C1 segment of cervical spinal cord (tissue), 14 donors: ENCODE data around the gene HOXA6.

Experiments
- DNase-seq, 14 donors: peaks; one replicate each; lab custom pipeline; 2025; lab: John Stamatoyannopoulos, UW

HOXA6 gene

DNA sequence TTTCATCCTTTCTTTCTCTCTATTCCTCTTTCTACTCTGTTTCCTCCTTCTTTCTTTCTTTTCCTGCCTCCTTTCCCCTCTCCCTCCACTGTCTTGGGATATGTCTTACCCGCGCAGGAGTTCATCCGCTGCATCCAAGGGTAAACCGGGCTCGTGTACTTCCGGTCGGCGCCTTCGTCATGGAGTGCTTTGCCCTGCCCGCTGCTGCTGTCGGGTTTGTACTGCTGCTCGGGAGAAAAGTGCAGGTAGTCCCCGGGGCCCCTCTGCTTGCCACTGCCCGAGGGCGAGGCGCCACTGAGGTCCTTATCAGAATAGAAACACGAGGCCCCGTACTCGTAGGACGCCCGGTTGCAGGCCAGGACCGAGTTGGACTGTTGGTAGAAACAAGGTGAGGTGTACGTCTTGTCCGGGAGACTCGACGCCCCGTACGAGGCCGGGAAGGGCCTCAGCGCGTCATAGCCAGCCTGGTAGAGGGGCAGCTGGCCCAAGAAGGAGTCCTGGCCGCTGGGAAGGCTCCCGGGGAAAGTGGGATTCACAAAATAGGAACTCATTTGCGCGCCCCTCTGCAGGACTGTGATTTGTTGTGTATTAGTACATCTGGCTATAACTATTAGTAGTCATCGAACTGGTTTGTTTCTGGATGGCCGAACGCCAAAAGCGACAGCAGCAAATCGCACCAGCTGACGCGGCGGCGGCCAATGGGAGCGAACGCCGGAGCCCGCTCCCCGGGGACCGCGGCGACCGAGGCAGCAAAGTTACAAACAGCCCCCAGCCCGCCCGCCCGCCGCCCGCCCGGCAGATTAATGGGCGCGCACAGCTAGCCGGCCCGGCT, at the start of gene HOXA6:
Gene HOXA6, minus strand, starts transcription at position 576 of the 832 bp plus-strand sequence. Its CDS starts 25 bp downstream, at position 551.
- DNase-seq: peak in 8 of 14 donors; percentile 43 to 82 (median 66)

GRCh38 chr7:27196287-27196767, 48.8 kb upstream of the HOXA6 start:
- DNase-seq: peak in 8 of 14 donors; percentile 8 to 66 (median 37)

DNA sequence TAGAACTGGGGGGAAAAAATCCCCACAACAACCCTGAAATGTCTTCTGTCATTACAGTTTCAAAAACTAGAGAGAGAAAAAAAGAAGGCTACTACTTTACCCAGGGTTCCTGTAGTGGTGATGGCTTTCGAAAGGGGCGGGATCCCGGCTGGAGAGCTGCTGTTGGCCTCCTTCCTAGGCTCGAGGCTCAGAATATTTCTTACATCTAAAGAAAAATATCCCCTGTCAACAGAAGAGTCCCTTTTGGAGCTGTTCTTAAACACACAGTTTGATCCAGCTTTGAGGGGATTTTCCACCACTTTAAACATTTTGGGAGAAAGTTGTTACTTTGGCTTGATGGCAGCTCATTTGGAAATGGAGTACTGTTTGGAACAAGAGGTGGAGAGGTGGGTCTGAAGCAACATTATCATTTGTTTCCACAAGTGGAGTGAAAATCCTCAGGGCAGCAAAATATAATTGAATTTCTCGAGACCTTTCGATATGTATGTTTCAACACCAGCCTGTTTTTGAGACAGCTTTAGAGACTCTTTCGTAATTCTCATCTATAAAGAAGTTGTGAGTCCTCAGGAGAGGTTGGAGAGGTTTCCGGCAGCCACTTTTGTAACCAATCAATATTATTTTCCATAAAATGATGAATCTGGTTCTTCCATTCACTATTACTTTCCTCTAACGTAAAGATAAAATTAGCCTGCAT, 47.3 kb upstream of the HOXA6 start:
- DNase-seq: no peak

DNA sequence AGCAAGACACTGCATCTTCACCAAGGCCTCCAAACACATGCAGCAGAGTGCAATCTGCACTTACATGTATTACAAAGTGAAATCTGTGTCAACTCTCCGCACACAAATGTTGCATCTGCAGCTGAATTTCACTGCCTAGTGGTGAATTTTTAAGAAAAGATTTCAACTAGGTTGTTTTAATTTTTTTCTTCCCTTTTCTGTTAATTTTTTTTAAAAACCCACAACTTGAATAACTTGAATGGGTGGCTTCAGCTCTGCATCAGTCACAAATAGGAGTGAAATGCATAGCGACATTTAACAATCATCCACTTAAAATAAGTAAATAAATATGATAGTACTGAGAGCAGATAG, 46.4 kb upstream of the HOXA6 start:
- DNase-seq: no peak

DNA sequence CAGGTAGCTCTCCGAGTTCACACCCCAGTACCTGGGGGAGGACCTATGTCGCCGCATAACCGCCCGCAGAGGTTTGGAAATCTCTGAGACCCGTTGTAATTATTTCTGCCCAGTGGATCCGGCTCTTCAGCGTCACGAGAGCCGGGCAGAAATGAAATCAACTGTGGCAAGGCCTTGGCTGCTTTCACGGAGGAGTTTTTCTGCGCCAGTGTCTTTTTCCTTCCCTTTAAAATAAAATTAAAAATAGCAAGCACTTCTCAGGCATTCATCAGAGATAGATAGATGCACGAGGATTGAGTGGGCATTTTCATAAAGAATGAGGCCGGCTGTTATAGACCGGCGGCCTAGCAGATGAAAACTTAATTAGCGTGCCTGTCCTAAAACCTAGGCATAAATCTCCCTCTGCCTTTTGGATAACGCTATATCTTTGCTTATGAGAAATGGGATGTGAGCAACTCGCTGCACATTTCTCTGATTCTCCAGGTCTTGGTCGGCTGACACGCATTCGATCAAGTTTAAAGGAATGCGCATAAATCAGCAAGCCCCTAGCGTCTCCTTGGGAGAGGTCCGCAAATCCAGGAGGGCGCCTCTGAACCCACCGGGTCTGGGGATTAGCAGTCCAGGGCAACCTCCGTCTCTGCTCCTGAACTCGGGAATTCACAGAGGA, 45.9 kb upstream of the HOXA6 start:
- no peak for DNase-seq

DNA sequence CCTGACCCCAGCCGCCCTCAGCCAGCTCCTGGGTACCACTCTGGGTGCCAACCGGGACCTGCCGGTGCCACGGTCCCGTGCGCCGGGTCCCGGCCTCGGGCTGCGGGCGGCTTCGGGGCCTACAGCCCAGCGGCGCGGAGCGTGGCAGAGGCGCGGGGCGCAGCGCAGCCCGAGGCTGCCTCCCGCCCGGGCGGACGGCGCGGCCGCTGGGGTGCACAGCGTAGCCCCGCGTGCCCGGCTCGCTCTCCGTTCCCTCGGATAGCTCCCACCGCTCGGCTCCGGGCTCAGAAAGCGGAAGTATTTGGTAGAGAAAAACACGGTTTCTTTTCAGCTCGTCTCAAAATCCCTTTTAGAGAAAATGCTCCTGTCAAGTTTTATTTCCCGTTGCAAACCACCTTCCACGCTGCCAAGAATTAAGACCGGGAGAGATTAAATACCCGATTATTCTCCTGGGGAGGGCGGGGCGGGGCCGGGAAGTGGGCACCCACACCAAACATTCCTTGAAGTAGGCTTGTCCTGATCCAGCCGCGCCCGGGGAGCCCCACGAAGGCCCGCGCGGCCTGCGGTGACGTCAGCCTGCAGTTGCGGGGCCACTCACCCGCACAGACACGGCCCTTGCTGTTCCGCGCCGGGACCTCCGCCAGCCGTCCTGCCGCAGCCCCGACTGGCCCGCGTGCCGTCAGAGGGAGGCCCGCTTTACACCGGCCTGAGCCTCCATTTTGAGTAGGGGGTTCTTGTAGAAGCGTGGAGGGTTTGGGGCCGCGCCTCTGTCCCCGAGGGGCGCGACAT, 45.2 kb upstream of the HOXA6 start:
- no peak for DNase-seq

- no peak for DNase-seq
Observed at GRCh38 chr7:27191833-27192545, 44.4 kb upstream of the HOXA6 start.

DNA sequence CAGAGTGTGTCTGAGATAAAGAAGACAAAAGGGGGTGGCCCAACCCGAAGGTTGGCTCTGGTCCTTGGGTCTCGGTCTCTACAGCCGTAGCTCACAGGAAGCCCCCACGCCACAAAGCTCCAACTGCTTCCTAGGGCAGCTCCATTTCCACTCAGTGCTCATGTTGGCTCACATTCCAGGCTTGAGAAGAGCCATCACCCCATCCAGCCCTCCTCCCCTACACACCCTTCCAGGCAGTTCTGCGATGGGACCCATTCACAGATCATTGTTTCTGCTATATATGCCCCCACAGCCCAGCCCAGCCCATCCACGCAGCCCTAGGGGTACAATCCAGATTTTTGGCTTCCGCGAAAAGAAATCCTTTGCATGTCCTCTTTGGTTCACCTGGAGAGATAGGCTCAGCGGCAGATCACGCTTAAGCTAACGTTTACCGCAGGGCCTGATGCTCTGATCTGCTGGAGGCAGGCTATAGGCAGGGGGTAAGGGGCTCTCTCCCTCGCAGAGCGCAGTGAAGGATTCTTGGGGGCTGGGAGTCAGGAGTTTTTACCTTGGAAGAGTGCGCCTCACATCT, 43.7 kb upstream of the HOXA6 start:
- DNase-seq: no peak

GRCh38 chr7:27189997-27190748, 42.6 kb upstream of the HOXA6 start:
- no peak for DNase-seq

DNA sequence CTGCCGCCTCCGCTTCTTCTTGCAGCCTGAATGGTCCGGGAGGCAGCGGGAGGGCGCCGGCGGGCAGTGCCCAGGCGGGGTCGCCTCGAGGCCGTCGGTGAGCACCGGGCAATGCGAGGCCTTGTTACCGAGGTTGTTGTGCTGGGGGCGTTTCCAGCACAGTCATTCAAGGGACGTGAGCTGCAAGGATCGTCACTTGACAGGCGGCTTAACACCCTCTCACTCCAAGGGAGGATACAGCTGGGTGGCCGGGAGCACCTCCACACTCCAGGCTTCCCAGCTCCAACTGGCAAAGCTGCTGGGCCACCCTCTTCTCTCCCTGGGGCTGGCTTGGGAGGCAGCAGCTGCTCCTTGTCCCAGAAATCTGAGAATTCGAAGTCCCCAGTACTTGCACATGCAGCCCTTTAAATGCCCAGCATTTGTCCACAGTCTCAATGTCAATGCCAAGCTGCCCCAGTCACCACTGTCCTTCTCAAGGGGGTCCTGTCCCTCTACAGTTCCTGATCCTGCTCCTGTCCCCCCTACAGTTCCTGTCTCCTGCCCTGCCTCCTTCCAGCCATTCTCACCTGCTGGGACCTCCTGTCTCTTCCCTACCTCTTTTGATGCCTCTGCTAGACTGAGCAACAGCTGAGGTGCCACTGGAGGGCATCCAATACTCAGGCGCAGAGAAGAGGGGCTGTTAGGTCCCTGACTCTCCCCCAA, 41.9 kb upstream of the HOXA6 start:
- DNase-seq: no peak

GRCh38 chr7:27188386-27189294, 41.1 kb upstream of the HOXA6 start:
- DNase-seq: no peak

DNA sequence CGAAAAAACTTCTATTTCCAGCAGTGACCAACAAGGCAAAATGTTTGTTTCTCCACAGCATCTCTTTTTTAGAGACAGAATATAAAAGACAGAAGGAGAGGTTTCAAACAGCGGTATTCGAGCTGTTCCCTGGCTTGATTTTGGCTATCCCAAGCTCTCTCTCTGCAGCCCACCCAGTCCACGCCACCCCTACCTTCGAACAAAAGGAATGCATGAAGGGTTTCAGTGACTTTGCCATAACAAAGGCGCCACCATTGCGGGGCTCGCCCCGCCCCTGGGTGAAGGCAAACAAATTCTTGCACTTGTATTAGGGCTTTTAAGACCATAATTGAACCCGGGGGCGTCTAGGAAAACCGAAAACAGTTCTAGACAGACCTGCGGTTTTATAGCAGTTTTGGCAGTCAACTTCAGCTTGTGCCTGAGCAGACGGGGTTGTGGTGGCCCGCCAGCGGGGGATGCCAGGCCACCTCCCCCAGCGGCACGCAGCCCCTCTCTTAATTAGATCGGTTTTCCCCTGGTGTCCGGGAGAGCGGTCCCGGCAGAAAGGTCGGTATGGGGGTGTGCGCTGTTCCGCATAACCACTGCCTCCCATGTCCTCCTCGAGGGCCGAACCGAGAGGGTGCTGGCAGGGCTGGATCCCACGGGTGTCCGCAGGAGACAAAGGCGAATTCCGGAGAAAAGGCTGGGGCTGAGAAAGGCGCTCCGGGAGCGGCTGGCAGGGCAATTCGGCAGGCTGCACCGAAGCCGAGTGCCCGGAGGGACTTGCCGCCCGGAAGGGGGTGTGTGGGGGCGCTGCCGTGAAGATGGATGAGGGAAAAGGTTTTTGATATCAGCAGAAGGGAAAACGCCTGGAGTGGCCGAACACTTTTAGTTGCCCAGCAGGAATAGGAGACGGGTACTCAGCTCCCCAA, 40.2 kb upstream of the HOXA6 start:
- no peak for DNase-seq

DNA sequence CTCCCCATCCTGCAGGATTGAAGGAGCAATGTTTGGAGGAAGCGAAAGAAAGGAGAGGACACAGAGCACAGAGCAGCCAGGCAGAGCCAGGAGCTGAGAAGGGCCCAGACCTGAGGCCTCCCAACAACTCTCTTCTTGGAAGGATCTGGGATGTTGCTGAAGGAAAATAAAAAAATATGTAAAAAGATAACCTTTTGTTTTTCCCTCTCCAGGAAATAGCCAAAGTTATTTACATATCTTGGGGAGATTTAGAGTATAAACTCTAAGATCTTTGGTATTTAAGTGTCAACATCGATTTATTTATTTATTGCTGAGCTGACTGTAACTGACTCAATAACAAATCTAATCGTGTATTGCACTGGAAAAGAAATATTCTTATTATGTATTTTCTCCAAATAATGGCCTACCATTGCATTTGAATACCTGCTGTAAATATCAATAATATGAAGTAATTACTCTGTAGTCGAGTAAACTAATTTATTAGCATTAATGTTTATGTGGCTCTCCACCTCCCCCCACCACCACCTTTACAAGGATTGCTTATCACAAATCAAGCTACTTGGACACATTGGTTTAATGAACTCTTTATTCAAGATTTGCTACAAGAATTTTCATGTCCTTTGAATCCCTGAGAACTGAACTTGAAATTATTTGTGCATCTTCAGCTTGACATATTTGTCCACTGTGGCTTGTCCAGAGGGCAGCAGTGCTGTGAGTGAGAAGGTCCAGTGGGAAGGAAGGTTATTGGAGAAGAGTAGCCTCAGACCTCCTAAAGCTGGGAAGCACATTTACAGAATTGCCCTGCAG, 39.3 kb upstream of the HOXA6 start:
- DNase-seq: no peak

DNA sequence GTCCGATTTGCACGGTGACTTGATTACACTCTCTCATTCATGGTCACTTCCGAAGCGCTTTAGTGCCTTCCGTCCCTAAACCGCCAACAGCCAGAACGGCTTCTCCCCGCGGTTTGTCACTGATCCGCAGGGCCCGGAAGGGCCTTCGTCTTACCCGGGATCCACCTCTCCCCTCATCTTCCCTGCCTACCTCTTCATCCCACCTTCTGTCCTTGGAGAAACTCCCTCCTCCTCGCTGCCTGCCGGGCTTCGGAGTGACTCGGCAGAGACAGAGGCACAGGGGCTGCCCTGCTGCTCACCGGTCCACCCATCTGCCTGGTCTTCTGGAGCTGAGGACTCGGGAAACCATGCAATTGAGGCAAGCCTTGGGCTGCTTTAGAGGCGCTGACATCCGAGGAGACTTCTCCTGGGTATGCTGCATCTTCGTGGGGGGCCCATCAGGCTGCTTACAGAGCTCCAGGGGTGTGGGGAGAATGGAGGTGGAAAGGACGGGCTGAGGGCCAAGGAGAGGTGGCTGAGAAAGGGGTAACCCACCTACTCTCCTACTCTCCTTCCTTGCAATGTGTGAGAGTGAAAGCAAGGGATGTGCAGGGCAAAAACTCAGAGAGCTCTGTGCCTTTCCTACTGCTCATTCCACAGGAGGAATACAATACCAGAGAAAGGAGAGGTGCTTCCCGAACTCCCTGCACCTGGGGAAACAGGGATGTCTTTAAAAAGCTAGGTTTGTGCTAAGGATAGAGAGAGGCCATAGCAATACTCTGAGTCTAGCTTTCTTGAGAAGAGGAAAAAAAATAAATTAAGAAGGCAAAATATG, 38.5 kb upstream of the HOXA6 start:
- no peak for DNase-seq
